WERI-Rb-1 (cell line): Measurements from ENCODE around the gene PARVA.

Experiments used
- DNase-seq: peaks from one replicate; pipeline ENCODE4 v3.0.0-alpha.2; 2020
- H3K27ac ChIP-seq: fragments of 250-450 bp; sonication (Bioruptor Pico); 2 replicates; pipeline ENCODE4 v1.5.1; 2020; ENCODE audit warnings: mild to moderate bottlenecking, moderate library complexity
- H3K27me3 ChIP-seq: fragments of 250-450 bp; sonication (Bioruptor Pico); 2 replicates; pipeline ENCODE4 v1.5.1; 2021; ENCODE audit warnings: mild to moderate bottlenecking, low read depth, moderate library complexity; ENCODE audit not compliant: insufficient read depth, severe bottlenecking
- H3K36me3 ChIP-seq: fragments of 250-450 bp; sonication (Bioruptor Pico); 2 replicates; pipeline ENCODE4 v1.5.1; 2020; ENCODE audit warnings: mild to moderate bottlenecking, moderate library complexity
- H3K4me3 ChIP-seq: 2 replicates; pipeline ENCODE4 v1.5.1; 2011; ENCODE audit warnings: low read depth, mild to moderate bottlenecking, control low read depth, low read length
- H3K9me3 ChIP-seq: fragments of 250-450 bp; sonication (Bioruptor Pico); 2 replicates; pipeline ENCODE4 v1.5.1; 2021; ENCODE audit warnings: mild to moderate bottlenecking, moderate library complexity; ENCODE audit not compliant: severe bottlenecking
- CTCF ChIP-seq: IDR thresholded peaks from 2 replicates; pipeline ENCODE4 v1.5.1; 2011; ENCODE audit warnings: low read depth, mild to moderate bottlenecking, control low read depth, inconsistent platforms, low read length

The PARVA gene

GRCh38 chr11:12382451-12382850 is 5.1 kb downstream of the PARVA start:
- Histone ChIP-seq H3K9me3 (no peaks in the 10 kb centered on the region), H3K27ac (no peak overlapping the region), H3K27me3 (no peaks in the 10 kb centered on the region), H3K36me3 (no peaks in the 10 kb centered on the region), H3K4me3 (no peak overlapping the region)
- no peak for TF ChIP-seq CTCF
- DNase-seq, result no peak

- H3K27me3 ChIP-seq, result no peaks in the 10 kb centered on the region
- no peak overlapping the region for H3K4me3 ChIP-seq
- no peak overlapping the region for H3K27ac ChIP-seq
- no peaks in the 10 kb centered on the region for H3K9me3 ChIP-seq
- no peak for DNase-seq
- no peaks in the 10 kb centered on the region for H3K36me3 ChIP-seq
- TF ChIP-seq CTCF, result no peak
Observed at GRCh38 chr11:12386309-12386708, 8.9 kb downstream of the PARVA start.

- H3K36me3 ChIP-seq, result no peaks in the 10 kb centered on the region
- H3K4me3 ChIP-seq, result no peak overlapping the region
- H3K27ac ChIP-seq, result no peak overlapping the region
- H3K27me3 ChIP-seq, result no peaks in the 10 kb centered on the region
- no peak for DNase-seq
- H3K9me3 ChIP-seq, result no peaks in the 10 kb centered on the region
- TF ChIP-seq CTCF, result no peak
Observed at GRCh38 chr11:12386745-12387144, 9.4 kb downstream of the PARVA start.

- H3K4me3 ChIP-seq, result no peak overlapping the region
- H3K36me3 ChIP-seq, result no peaks in the 10 kb centered on the region
- no peaks in the 10 kb centered on the region for H3K27me3 ChIP-seq
- no peak for TF ChIP-seq CTCF
- no peak for DNase-seq
- H3K27ac ChIP-seq, result no peak overlapping the region
- H3K9me3 ChIP-seq, result peaks cover 1% of the 10 kb centered on the region
Observed at GRCh38 chr11:12388173-12388572, 10.8 kb downstream of the PARVA start.

- Histone ChIP-seq H3K27ac (no peak overlapping the region), H3K27me3 (no peaks in the 10 kb centered on the region), H3K4me3 (no peak overlapping the region), H3K9me3 (peaks cover 4% of the 10 kb centered on the region), H3K36me3 (no peaks in the 10 kb centered on the region)
- TF ChIP-seq CTCF, result no peak
- no peak for DNase-seq
Observed at GRCh38 chr11:12388939-12389670, 11.7 kb downstream of the PARVA start.
